Natural killer cell treated with Interleukin-12 subunit alpha and Interleukin-12 subunit beta and Interleukin-15 and Interleukin-18, amount 100 ng/mL, for 72 hours (primary cell): ENCODE results near the gene RAPGEF1. TPM values are rescaled to one million over a fixed set of nuclear protein-coding genes. Genes with fewer than 3 reads are reported as not detected.
A peak's percentile ranks its signal among the peaks of the same experiment; 100 is the strongest.

Source experiments
- ATAC-seq, 2 donors: fragments of 150-1000 bp; cut with Tn5 transposase in 1 of 2; sonication (Bioruptor Pico), chemical (Tn5 transposase) in 1 of 2; 2 replicates each; pipeline ENCODE4 v1.10.0; 2021
- DNase-seq: peaks from one replicate; pipeline ENCODE4 v3.0.0; 2022; ENCODE audit warnings: low spot score
- H3K27ac Mint-ChIP-seq, 2 donors: 1 replicate in 1 of 2; 2 replicates in 1 of 2; pipeline ENCODE4 v1.8.0; 2022; ENCODE audit warnings: mixed read lengths in 2 of 2, mild to moderate bottlenecking in 1 of 2, moderate library complexity in 1 of 2
- H3K27me3 Mint-ChIP-seq, 2 donors: 1 replicate in 1 of 2; 2 replicates in 1 of 2; pipeline ENCODE4 v1.8.0; 2022; ENCODE audit warnings: mixed read lengths in 2 of 2
- H3K36me3 Mint-ChIP-seq: one replicate; pipeline ENCODE4 v1.8.0; 2022; ENCODE audit warnings: mixed read lengths
- H3K4me1 Mint-ChIP-seq, 2 donors: 1 replicate in 1 of 2; 2 replicates in 1 of 2; pipeline ENCODE4 v1.8.0; 2022; ENCODE audit warnings: low read depth in 2 of 2, mixed read lengths in 2 of 2, mild to moderate bottlenecking in 1 of 2
- H3K4me3 Mint-ChIP-seq: one replicate; pipeline ENCODE4 v1.8.0; 2022; ENCODE audit warnings: mixed read lengths
- H3K9me3 Mint-ChIP-seq: 2 replicates; pipeline ENCODE4 v1.8.0; 2022; ENCODE audit warnings: mixed read lengths
- total RNA-seq, 2 donors: library from RNA; stranded (reverse); gene quantifications; one replicate each; pipeline ENCODE4 v1.2.3, GENCODE V29; 2022

The RAPGEF1 gene
- total RNA-seq, 2 donors from 2014 or later = 109 to 215 TPM

- peak overlapping the region; percentile 92 for H3K4me3 Mint-ChIP-seq
- peaks cover 87 to 91% of the 10 kb centered on the region in 2 donors for H3K4me1 Mint-ChIP-seq
- H3K27ac Mint-ChIP-seq = peak overlapping the region; percentile 95 to 99
- no peaks in the 10 kb centered on the region for H3K9me3 Mint-ChIP-seq
- no peak for DNase-seq
- H3K27me3 Mint-ChIP-seq = no peaks in the 10 kb centered on the region
- no peak for ATAC-seq
- peaks cover 8% of the 10 kb centered on the region for H3K36me3 Mint-ChIP-seq
Observed at GRCh38 chr9:131732061-131732526, 7.8 kb downstream of the RAPGEF1 start.

GRCh38 chr9:131731644-131732043 is 8.2 kb downstream of the RAPGEF1 start:
- ATAC-seq (peak; percentile 12 to 46), DNase-seq (peak; percentile 70)
- H3K9me3 Mint-ChIP-seq = no peaks in the 10 kb centered on the region
- H3K4me3 Mint-ChIP-seq = peak overlapping the region; percentile 92
- peak overlapping the region; percentile 95 to 99 for H3K27ac Mint-ChIP-seq
- H3K27me3 Mint-ChIP-seq = no peaks in the 10 kb centered on the region
- peaks cover 85 to 91% of the 10 kb centered on the region in 2 donors for H3K4me1 Mint-ChIP-seq
- peaks cover 8% of the 10 kb centered on the region for H3K36me3 Mint-ChIP-seq

GRCh38 chr9:131731237-131731636 is 8.6 kb downstream of the RAPGEF1 start:
- Mint-ChIP-seq H3K4me1 (peaks cover 84 to 91% of the 10 kb centered on the region in 2 donors), H3K27ac (peak overlapping the region; percentile 95 to 99), H3K27me3 (no peaks in the 10 kb centered on the region), H3K4me3 (peak overlapping the region; percentile 92), H3K36me3 (peaks cover 8% of the 10 kb centered on the region), H3K9me3 (no peaks in the 10 kb centered on the region)
- no peak for ATAC-seq
- DNase-seq = no peak

GRCh38 chr9:131728961-131729360 is 10.9 kb downstream of the RAPGEF1 start:
- H3K4me1 Mint-ChIP-seq = peaks cover 82 to 87% of the 10 kb centered on the region in 2 donors
- H3K9me3 Mint-ChIP-seq = no peaks in the 10 kb centered on the region
- H3K4me3 Mint-ChIP-seq = peak overlapping the region; percentile 89
- no peaks in the 10 kb centered on the region for H3K36me3 Mint-ChIP-seq
- H3K27ac Mint-ChIP-seq = peak overlapping the region; percentile 95 to 99
- DNase-seq (no peak), ATAC-seq (peak; percentile 51 to 73)
- H3K27me3 Mint-ChIP-seq = no peaks in the 10 kb centered on the region

GRCh38 chr9:131728546-131728910 is 11.3 kb downstream of the RAPGEF1 start:
- Mint-ChIP-seq H3K4me1 (peaks cover 81 to 87% of the 10 kb centered on the region in 2 donors), H3K9me3 (no peaks in the 10 kb centered on the region), H3K36me3 (no peaks in the 10 kb centered on the region), H3K4me3 (peak overlapping the region; percentile 89), H3K27ac (peak overlapping the region; percentile 95 to 99), H3K27me3 (no peaks in the 10 kb centered on the region)
- DNase-seq (no peak), ATAC-seq (peak; percentile 29 to 58)

- H3K9me3 Mint-ChIP-seq = no peaks in the 10 kb centered on the region
- ATAC-seq = peak in 1 of 2 donors; percentile 0
- peak overlapping the region; percentile 95 to 99 for H3K27ac Mint-ChIP-seq
- H3K36me3 Mint-ChIP-seq = no peaks in the 10 kb centered on the region
- DNase-seq = no peak
- H3K4me3 Mint-ChIP-seq = peak overlapping the region; percentile 89
- H3K4me1 Mint-ChIP-seq = peaks cover 82 to 87% of the 10 kb centered on the region in 2 donors
- no peaks in the 10 kb centered on the region for H3K27me3 Mint-ChIP-seq
Observed at GRCh38 chr9:131727795-131728545, 11.9 kb downstream of the RAPGEF1 start.

- no peak for ATAC-seq
- Mint-ChIP-seq H3K4me3 (peak overlapping the region; percentile 89), H3K36me3 (no peaks in the 10 kb centered on the region)
Observed at GRCh38 chr9:131727184-131727759, 12.6 kb downstream of the RAPGEF1 start.

GRCh38 chr9:131724683-131725082 is 15.2 kb downstream of the RAPGEF1 start:
- peaks cover 80% of the 10 kb centered on the region in 2 donors for H3K4me1 Mint-ChIP-seq
- no peak for ATAC-seq
- H3K9me3 Mint-ChIP-seq = no peaks in the 10 kb centered on the region
- H3K27me3 Mint-ChIP-seq = no peaks in the 10 kb centered on the region
- no peaks in the 10 kb centered on the region for H3K36me3 Mint-ChIP-seq
- DNase-seq = no peak
- peak overlapping the region; percentile 95 to 99 for H3K27ac Mint-ChIP-seq
- peak overlapping the region; percentile 72 for H3K4me3 Mint-ChIP-seq

More at GRCh38 chr9:131727184-131727759, 12.6 kb downstream of the RAPGEF1 start:
- Mint-ChIP-seq H3K4me1 (peaks cover 76 to 80% of the 10 kb centered on the region in 2 donors), H3K9me3 (no peaks in the 10 kb centered on the region), H3K27me3 (no peaks in the 10 kb centered on the region), H3K27ac (peak overlapping the region; percentile 95 to 99)
- DNase-seq = no peak

GRCh38 chr9:131723632-131724031 is 16.2 kb downstream of the RAPGEF1 start:
- ATAC-seq (no peak), DNase-seq (no peak)
- Mint-ChIP-seq H3K4me1 (peaks cover 77 to 79% of the 10 kb centered on the region in 2 donors), H3K27ac (peak overlapping the region; percentile 95 to 99), H3K27me3 (no peaks in the 10 kb centered on the region), H3K4me3 (peak overlapping the region; percentile 9), H3K9me3 (no peaks in the 10 kb centered on the region), H3K36me3 (no peaks in the 10 kb centered on the region)

- H3K9me3 Mint-ChIP-seq = no peaks in the 10 kb centered on the region
- no peaks in the 10 kb centered on the region for H3K36me3 Mint-ChIP-seq
- ATAC-seq (no peak), DNase-seq (no peak)
- H3K27ac Mint-ChIP-seq = peak overlapping the region; percentile 82 to 87
- H3K27me3 Mint-ChIP-seq = no peaks in the 10 kb centered on the region
- peaks cover 77 to 79% of the 10 kb centered on the region in 2 donors for H3K4me1 Mint-ChIP-seq
- no peak overlapping the region for H3K4me3 Mint-ChIP-seq
Observed at GRCh38 chr9:131722255-131722654, 17.6 kb downstream of the RAPGEF1 start.

- peak overlapping the region; percentile 82 to 87 for H3K27ac Mint-ChIP-seq
- no peaks in the 10 kb centered on the region for H3K9me3 Mint-ChIP-seq
- H3K4me1 Mint-ChIP-seq = peaks cover 76% of the 10 kb centered on the region in 2 donors
- no peak for ATAC-seq
- H3K4me3 Mint-ChIP-seq = peak overlapping the region; percentile 75
- DNase-seq = no peak
- no peaks in the 10 kb centered on the region for H3K27me3 Mint-ChIP-seq
- no peaks in the 10 kb centered on the region for H3K36me3 Mint-ChIP-seq
Observed at GRCh38 chr9:131721076-131721475, 18.8 kb downstream of the RAPGEF1 start.

- Mint-ChIP-seq H3K27ac (peak overlapping the region; percentile 82 to 87), H3K9me3 (no peaks in the 10 kb centered on the region), H3K4me3 (peak overlapping the region; percentile 75), H3K27me3 (no peaks in the 10 kb centered on the region), H3K4me1 (peaks cover 76 to 77% of the 10 kb centered on the region in 2 donors), H3K36me3 (peaks cover under 1% of the 10 kb centered on the region)
- ATAC-seq = peak; percentile 56 to 84
- DNase-seq = no peak
Observed at GRCh38 chr9:131720330-131720729, 19.5 kb downstream of the RAPGEF1 start.

- Mint-ChIP-seq H3K9me3 (no peaks in the 10 kb centered on the region), H3K27me3 (no peaks in the 10 kb centered on the region), H3K27ac (peak overlapping the region; percentile 82 to 87), H3K4me1 (peaks cover 75% of the 10 kb centered on the region in 2 donors), H3K36me3 (peaks cover 7% of the 10 kb centered on the region), H3K4me3 (peak overlapping the region; percentile 75)
- DNase-seq (no peak), ATAC-seq (peak in 1 of 2 donors; percentile 15)
Observed at GRCh38 chr9:131719262-131719908, 20.5 kb downstream of the RAPGEF1 start.
